GM19324 (cell line): ENCODE measurements around the gene MESD.
"Not testable (repeated sequence)": the region's sequence is repeated elsewhere in the genome, so short reads cannot be mapped to it uniquely, and the experiment has no call there.

Experiments
- ATAC-seq: cut with Tn5 transposase; IDR thresholded peaks from one replicate; pipeline ENCODE4 v1.9.1; 2021; ENCODE audit warnings: mild to moderate bottlenecking, moderate library complexity; ENCODE audit not compliant: unreplicated experiment, low FRiP score

The MESD gene

DNA sequence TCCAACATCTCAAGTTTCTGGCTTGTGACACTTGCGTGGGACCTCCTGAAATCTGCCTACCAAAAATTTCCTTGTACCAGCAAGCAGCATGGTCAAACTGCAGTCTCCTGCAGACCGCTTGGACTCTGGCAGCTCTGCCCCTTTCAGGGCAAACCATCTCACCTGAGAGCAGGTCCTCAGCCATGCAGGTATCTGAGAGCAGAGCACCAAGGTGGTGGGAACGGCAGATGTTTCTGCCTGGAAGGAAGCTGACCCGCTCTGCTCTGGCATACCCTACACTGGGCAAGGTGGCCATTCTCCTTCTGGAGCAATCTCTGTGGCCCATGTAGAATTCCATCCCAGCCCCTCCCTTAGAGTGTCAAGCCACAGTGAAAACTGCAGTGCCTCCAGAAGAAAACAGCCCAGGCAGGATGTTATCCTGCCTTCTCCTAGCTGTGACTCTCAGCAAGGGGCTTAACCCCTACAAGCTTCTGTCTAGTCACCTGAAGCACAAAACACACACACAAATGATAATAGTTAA is 21.6 kb downstream of the MESD start:
- no peak for ATAC-seq

DNA sequence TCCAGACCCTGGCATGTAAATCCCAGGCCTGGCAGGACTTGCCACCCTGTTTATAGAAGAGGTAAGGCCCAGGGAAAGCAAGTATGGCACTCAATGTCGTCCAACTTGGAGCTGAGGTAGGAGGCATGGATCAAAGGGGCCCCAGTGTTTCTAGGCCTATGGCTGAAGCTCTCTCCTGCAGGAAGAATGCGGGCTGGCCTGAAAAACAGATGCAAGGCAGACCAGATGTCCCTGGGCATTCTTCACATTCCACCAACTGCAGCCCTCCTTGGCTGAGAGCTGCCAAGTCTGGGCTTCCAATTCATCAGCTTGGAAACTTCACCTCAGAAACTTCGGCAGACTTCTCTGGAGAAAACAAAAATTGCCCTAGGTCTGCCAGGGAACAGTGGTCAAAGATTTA is 22.2 kb downstream of the MESD start:
- no peak for ATAC-seq

DNA sequence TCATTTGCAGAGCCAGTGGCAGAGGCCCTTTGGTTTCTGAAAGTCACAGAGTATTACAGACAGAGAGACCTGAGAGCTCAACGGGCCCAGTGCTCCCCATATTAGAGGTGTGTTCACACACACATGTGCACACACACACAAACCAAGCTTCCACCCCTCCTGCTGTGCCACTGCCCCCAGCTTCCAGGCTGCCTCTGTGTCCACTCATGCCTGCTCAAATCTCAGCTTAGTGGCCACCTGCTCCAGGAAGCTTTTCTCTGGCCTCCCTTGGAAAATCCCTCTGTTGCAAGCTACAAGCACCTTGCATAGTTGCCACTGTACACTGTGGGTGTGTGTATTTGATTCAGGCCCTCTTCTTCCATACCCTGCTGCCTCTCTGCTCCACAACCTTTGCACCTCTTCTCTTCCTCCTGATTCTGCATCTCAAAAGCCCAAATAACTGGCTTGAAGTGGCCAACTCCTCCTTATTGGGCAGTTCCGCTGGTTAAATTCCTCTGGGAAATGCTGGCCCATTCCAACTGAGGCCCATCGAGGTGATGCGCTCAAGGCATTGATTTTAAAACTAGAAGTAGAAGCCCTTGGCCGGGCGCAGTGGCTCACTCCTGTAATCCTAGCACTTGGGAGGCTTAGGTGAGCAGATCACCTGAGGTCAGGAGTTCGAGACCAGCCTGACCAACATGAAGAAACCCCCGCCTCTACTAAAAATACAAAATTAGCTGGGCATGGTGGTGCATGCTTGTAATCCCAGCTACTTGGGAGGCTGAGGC is 23.0 kb downstream of the MESD start:
- ATAC-seq = no peak

DNA sequence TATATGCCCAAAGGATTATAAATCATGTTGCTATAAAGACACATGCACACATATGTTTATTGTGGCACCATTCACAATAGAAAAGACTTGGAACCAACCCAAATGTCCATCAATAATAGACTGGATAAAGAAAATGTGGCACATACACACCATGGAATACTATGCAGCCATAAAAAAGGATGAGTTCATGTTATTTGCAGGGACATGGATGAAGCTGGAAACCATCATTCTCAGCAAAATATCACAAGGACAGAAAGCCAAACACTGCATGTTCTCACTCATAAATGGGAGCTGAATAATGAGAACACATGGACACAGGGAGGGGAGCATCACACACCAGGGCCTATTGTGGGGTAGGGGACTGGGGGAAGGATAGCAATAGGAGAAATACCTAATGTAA is 24.2 kb downstream of the MESD start:
- not testable (repeated sequence) for ATAC-seq

DNA sequence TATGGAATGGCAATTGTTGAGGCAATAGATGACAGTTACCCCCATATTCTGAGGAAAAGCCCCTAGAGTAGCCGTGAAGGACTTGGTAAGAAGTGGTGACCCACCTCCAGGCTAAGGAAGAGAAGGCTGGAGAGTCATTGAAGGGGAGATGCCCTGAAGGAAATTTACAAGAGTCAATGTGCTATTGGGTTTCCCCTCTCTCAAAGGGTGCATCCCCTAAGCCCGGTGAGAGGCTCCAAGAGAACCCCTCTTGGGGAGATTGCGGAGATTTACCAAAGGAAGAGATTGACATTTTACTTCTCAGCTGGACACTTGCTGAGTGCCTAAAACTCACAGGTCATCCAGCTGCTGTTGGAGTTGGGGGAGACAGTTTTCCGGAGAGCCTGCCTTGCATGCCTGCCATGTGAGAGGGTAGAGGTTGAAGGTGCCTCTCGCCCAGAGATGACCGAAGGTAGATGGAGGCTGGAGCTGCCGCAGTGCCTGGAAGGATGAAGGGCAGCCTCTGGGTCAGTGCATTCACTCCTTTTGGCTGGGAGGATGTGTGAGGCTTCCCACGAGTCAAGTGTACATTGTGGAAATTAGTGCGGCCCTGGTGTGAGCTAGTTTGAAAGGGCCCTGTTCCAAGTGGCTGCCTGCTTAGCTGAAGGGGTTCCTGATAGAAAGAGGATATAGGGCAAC is 30.7 kb downstream of the MESD start:
- no peak for ATAC-seq

DNA sequence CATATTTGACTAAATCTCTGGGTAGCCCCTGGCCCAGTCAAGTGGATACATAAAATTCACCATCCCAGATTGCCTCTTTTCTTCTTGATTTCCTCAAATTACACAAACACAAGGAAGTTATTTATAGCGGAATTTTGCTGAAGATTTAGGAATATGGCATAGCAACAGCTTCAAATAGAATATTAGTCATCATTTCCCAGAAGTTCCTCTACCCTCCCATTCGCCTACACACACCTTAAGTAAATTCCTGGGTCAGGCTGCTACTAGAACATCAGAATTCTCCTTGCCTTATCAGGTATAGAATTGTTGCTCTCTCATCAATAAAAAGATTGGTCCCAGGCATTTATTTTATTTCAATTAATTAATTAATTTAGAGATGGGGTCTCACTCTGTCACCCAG is 31.6 kb downstream of the MESD start:
- no peak for ATAC-seq

DNA sequence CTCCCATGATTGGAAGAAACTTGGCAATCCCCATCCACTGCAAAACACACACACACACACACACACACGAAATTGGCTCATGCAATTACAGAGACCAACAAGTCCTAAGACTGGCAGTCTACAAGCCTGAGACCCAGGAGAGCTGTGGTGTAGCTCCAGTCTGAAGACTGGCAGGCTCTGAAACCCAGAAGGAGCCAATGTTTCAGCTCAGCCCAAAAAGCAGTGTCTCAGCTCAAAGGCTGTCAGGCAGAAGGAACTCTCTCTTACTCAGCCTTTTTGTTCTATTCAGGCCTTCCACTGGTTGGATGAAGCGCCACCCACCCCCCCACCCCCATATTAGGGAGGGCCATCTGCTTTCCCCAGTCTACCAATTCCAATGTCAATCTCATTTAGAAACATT is 32.1 kb downstream of the MESD start:
- ATAC-seq = no peak

DNA sequence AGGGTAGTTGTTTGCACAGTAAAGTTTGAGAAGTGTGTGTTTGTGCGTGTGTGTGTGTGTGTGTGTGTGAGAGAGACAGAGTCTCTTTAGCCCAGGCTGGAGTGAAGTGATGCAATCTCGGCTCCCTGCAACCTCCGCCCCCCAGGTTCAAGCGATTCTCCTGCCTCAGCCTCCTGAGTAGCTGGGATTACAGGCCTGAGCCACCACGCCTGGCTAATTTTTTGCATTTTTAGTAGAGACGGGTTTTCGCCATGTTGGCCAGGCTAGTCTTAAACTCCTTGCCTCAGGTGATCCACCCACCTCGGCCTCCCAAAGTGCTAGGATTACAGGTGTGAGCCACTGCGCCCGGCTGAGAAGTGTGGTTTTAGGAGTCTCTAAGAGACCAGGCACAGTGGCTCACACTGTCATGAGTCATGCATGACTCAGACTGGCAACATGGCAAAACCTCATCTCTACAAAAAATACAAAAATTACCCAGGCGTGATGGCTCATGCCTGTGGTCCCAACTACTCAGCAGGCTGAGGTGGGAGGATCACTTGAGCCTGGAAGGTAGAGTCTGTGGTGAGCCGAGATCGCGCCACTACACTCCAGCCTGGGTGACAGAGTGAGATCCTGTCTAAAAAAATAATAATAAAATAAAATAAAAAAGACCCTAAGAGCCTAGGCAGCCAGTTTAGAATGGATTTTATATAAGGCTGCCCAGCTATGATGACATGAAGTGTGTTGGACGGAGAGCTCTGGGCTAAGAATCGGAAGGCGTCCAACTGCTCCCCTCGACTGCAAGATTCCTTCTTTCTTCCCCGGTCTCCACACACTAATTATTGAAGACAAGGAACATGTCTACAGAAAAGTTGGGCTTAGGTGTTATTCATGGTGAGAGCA is 33.8 kb downstream of the MESD start:
- not testable (repeated sequence) for ATAC-seq

DNA sequence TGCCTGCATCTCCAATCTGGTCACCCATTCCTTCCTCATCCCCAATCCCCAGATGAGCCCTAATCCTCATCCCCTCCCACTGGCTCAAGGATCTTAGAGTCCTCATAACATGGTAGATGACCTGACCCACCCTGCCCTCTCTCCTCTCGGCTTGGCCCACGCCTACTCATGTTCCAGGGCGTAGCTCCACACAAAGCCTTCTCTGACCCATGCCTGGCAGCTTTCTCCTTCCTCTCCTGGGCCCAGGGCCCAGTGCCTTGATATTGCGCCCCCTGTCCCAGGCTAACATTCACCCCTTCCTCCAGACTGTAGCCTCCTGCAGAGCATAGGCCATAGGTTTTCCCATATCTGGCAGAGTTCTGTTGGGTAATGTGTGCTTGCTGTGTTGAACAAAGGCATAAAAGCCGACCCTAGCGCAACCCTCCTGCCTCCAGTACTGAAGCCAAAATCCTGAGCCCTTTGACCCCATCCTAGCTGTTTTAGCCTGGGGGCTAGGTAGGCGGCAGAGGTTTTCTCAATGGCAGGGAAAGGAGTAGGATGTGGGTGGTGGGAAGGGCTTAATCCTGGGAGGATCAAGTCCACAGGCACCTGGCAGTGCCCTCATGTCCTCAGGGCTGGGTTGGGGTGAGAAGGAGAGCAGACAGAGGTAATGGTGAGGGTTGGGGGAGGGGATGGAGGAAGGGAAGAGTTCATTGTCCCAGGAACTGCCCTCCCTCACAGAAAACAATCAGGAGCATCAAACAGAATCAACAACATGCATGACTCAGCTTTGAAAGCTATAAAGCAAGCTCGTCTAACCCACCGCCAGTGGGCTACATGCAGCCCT is 35.5 kb downstream of the MESD start:
- ATAC-seq = no peak

DNA sequence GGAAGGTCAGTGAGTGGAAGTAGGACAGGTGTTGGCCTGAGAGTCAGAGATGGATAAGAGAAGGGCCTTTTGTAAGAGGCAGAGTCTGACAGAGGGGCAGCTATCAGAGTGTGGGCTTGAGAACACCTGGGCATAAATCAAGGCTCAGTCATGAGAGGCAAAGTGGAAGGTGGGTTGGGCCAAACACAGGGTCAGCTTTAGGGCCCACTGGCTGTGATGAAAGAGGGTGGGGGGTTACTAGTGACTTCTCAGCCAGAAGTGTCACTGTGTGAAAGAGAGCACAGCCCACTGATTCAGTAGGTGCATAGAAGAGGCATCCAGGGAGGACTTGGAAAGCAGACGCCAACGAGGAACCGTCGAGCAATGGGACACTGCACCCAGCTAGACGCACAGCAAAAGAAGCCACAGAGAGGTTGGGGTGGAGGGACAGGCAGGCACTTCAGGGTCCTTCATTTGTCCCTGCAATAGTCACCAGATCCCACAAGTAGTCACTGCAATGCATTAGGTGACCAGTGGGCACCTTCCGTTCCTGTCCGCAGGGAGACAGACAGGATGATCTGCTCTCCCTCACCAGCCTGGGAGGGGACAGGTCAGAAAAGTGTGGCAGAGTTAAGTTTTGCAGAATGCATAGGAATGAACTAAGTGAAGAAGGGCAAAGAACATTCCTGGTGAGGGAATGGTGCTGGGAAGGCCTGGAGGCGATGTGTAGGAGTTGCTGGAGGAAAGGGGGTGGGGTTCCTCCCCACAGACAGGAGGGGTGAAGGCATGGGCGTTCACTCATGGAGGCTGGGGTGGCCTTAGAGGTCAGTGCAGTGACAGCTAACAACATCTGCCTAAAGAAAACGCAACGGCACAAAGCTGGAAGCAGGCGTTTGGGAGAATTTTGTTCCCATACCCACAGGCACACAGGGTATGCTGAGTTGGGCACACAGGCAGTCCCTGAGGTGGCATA is 36.3 kb downstream of the MESD start:
- ATAC-seq = no peak

DNA sequence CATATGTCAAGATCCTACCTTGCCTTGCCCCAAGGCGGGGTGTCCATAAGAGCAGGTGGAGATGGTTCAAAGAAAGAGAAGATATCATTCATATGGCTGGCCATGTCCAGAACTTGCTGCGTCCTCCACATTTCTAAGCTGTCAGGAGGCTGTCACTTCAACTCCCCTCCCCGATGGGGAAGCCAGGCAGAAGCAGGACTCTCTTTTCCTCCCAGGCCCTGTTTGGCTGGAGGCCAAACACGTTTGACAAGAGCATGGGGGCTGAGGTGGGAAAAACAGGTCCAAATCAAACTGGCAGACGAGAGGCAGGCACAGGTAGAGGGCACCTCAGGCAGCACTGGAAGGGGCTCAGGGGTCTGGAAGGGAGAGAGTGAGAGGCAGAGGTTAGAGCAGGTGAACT is 37.7 kb downstream of the MESD start:
- ATAC-seq = no peak

DNA sequence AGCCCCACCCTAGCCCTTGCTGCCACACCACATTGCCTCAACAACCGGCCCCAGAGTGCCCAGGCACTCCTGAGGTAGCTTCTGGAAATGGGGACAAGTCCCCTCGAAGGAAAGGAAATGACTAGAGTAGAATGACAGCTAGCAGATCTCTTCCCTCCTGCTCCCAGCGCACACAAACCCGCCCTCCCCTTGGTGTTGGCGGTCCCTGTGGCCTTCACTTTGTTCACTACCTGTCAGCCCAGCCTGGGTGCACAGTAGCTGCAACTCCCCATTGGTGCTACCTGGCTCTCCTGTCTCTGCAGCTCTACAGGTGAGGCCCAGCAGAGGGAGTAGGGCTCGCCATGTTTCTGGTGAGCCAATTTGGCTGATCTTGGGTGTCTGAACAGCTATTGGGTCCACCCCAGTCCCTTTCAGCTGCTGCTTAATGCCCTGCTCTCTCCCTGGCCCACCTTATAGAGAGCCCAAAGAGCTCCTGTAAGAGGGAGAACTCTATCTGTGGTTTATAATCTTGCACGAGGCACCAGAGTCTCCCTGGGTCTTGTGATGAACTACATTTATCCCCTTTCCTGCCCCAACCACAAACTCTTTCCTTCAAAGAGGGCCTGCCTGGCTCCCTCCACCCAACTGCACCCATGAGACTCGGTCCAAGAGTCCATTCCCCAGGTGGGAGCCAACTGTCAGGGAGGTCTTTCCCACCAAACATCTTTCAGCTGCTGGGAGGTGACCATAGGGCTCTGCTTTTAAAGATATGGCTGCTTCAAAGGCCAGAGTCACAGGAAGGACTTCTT is 39.1 kb downstream of the MESD start:
- no peak for ATAC-seq

DNA sequence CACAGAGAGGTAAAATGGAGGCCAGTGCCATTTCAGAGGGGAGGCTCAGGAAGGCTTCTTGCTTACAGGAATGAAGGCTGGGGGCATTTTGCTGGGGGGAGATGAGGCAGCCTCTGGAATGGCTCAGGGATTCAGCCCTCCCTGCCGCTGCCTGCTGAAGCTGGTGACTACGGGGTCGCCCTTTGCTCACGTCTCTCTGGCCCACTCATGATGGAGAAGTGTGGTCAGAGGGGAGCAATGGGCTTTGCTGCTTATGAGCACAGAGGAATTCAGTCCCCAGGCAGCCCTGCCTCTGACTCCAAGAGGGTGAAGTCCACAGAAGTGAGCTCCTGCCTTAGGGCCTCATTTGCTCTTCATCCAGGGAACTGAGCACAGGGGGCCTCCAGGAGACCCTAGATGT is 39.9 kb downstream of the MESD start:
- no peak for ATAC-seq

DNA sequence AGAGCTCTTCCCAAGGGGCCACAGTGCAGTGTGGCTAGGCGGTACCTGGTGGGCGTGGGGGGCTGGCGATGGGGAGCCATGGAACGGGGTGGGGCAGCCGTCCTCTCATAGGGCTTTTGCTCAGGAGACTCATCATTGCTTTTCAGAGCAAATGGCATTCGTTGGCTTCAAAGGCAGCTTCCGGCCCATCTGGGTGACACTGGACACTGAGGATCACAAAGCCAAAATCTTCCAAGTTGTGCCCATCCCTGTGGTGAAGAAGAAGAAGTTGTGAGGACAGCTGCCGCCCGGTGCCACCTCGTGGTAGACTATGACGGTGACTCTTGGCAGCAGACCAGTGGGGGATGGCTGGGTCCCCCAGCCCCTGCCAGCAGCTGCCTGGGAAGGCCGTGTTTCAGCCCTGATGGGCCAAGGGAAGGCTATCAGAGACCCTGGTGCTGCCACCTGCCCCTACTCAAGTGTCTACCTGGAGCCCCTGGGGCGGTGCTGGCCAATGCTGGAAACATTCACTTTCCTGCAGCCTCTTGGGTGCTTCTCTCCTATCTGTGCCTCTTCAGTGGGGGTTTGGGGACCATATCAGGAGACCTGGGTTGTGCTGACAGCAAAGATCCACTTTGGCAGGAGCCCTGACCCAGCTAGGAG is 40.8 kb downstream of the MESD start:
- ATAC-seq = no peak

DNA sequence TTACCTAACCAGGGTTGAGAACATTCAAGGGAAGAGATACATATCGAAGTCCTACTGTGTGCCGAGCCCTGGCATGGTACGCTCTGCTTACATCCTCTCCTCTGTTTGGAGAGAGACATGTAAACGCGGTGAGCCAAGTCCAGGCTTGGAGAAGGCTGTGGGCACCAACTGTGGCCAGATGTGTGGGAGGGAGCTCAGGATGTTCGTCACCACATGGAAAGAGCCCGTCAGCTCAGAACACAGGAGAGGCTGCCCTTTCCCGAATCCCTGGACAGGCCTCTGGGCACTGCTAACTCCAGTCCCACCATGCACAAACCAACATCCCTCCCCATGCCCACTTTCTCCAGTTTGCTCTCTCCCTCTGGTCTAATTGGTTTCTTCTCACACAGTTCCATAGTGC is 43.0 kb downstream of the MESD start:
- ATAC-seq = no peak

DNA sequence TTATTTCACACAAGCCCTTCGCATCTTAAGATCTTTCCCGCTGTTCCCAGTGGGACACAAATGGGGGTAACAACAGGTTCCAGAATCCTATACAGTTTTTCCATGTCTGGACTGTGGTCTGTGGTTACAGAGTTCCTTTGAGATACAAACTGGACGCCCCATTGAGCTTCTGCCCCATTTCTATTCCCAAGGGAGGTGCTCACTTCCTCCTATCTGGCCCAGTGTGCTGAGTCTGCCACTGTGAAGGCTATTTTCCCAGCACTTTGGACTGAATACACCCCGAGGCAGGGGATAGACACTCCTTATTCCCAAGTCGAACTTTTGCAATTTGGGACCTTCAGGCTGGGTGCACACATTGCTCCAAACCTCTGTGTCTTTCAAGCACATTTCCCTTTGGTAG is 44.0 kb downstream of the MESD start:
- ATAC-seq = no peak

DNA sequence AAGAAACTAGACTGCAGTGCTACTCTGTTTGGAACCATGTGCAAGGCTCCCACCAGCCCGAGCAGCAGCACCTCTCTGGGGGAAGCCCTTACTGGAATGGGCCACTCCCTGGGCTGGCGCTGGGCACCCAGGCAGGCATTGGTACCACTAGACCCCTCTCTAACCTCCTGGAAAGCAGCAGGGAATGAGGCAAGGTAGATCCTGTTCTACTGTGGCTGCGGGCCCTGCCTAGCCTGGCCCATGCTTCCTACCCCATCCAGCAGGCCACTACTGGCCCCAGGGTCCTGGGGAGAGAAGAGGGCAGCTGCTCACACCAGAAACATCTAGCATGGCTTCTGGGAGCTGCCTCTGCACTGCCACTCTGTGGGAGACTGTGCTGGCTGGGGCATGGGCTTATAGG is 44.8 kb downstream of the MESD start:
- no peak for ATAC-seq
